HEK293 (cell line): ENCODE data around the gene CDHR5.

ENCODE experiments used
- ZNF174 ChIP-seq: fragments of 450-650 bp; formaldehyde crosslinking; IDR thresholded peaks from 2 replicates; pipeline ENCODE4 v1.5.0; 2017; ENCODE audit warnings: missing biosample characterization, mild to moderate bottlenecking, missing genetic modification characterization
- ZNF274 ChIP-seq, 2 experiments: fragments of 200-500 bp in 1 of 2; fragments of 450-650 bp in 1 of 2; sonication (Bioruptor generic) in 1 of 2; formaldehyde crosslinking in 1 of 2; IDR thresholded peaks; 2 replicates each; pipeline versions ENCODE4 v1.5.1 to v1.6.1; 2014 to 2016; ENCODE audit warnings: borderline replicate concordance in 1 of 2, inconsistent platforms in 1 of 2, low read length in 1 of 2, missing biosample characterization in 1 of 2, missing genetic modification characterization in 1 of 2
- ZNF621 ChIP-seq: fragments of 450-650 bp; formaldehyde crosslinking; IDR thresholded peaks from 2 replicates; pipeline ENCODE4 v1.5.1; 2017; ENCODE audit warnings: missing biosample characterization, missing genetic modification characterization

- no peak for TF ChIP-seq ZNF174
- no peak for TF ChIP-seq ZNF621 (tag by site-specific recombination)
- TF ChIP-seq ZNF274 (IDR thresholded peaks at IDR 0.05; ENCODE audit: low read length) = no peak
- no peak for TF ChIP-seq ZNF274 (tag by site-specific recombination; IDR thresholded peaks at IDR 0.05; ENCODE audit: borderline replicate concordance)
Measured at GRCh38 chr11:605286-606129, 19.2 kb downstream of the CDHR5 start.
